NB4 (cell line): ENCODE data around the gene ROPN1.

ENCODE experiments used
- CTCF ChIP-seq: IDR thresholded peaks from one replicate; pipeline ENCODE4 v1.5.1; 2012; ENCODE audit warnings: low read depth, low read length
- MYC ChIP-seq: IDR thresholded peaks from 2 replicates; pipeline ENCODE4 v1.6.1; 2011; ENCODE audit warnings: low read depth, low read length
- POLR2A ChIP-seq: IDR thresholded peaks from 2 replicates; pipeline ENCODE4 v1.6.1; 2011; ENCODE audit warnings: mild to moderate bottlenecking; ENCODE audit not compliant: insufficient read length; ENCODE audit errors: extremely low read depth
- TF ChIP-seq, protein P1 (sequence below): IDR thresholded peaks from 2 replicates; pipeline ENCODE4 v1.6.1; 2011; ENCODE audit warnings: low read depth, low read length

GRCh38 chr3:124019291-124019690 lies 27.4 kb upstream of the ROPN1 start:
- TF ChIP-seq MYC (no peak), POLR2A (no peak), CTCF (no peak)
- TF ChIP-seq, protein P1, sequence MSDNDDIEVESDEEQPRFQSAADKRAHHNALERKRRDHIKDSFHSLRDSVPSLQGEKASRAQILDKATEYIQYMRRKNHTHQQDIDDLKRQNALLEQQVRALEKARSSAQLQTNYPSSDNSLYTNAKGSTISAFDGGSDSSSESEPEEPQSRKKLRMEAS, result no peak
